HG03139 (cell line): ENCODE measurements around the gene FAM216B.
A peak's percentile ranks its signal among the peaks of the same experiment; 100 is the strongest.
"Not testable (repeated sequence)": the region's sequence is repeated elsewhere in the genome, so short reads cannot be mapped to it uniquely, and the experiment has no call there.

ENCODE experiments used
- ATAC-seq: cut with Tn5 transposase; IDR thresholded peaks from one replicate; pipeline ENCODE4 v1.9.1; 2021; ENCODE audit not compliant: unreplicated experiment

Gene FAM216B

GRCh38 chr13:42777467-42777866, 3.9 kb upstream of the FAM216B start:
- no peak for ATAC-seq

- ATAC-seq = no peak
These were observed 1.3 kb upstream of the FAM216B start for GRCh38 chr13:42780044-42780443.

GRCh38 chr13:42786715-42787114, 5.3 kb downstream of the FAM216B start:
- no peak for ATAC-seq

- no peak for ATAC-seq
These were observed 7.2 kb downstream of the FAM216B start for GRCh38 chr13:42788601-42789000.

GRCh38 chr13:42792154-42792553, 10.8 kb downstream of the FAM216B start:
- ATAC-seq = no peak

GRCh38 chr13:42794577-42795275, 13.3 kb downstream of the FAM216B start:
- ATAC-seq = no peak

- no peak for ATAC-seq
These were observed 14.3 kb downstream of the FAM216B start for GRCh38 chr13:42795666-42796065.

- no peak for ATAC-seq
These were observed 15.5 kb downstream of the FAM216B start for GRCh38 chr13:42796747-42797356.

- ATAC-seq = no peak
These were observed 16.7 kb downstream of the FAM216B start for GRCh38 chr13:42798118-42798517.

- ATAC-seq = no peak
These were observed 18.8 kb downstream of the FAM216B start for GRCh38 chr13:42800109-42800643.

GRCh38 chr13:42803563-42804204, 22.3 kb downstream of the FAM216B start:
- ATAC-seq = no peak

- peak; percentile 62 for ATAC-seq
These were observed 23.0 kb downstream of the FAM216B start for GRCh38 chr13:42804244-42804874.

- ATAC-seq = no peak
These were observed 25.9 kb downstream of the FAM216B start for GRCh38 chr13:42807241-42807640.

GRCh38 chr13:42807866-42808265, 26.5 kb downstream of the FAM216B start:
- no peak for ATAC-seq

GRCh38 chr13:42808341-42808940, 27.1 kb downstream of the FAM216B start:
- no peak for ATAC-seq

- ATAC-seq = no peak
These were observed 30.9 kb downstream of the FAM216B start for GRCh38 chr13:42812316-42812715.

- no peak for ATAC-seq
These were observed 33.5 kb downstream of the FAM216B start for GRCh38 chr13:42814868-42815267.

GRCh38 chr13:42815681-42816080, 34.3 kb downstream of the FAM216B start:
- ATAC-seq = no peak

GRCh38 chr13:42816538-42816937, 35.2 kb downstream of the FAM216B start:
- no peak for ATAC-seq

- not testable (repeated sequence) for ATAC-seq
These were observed 38.3 kb downstream of the FAM216B start for GRCh38 chr13:42819687-42820086.

GRCh38 chr13:42820451-42820850, 39.1 kb downstream of the FAM216B start:
- ATAC-seq = no peak
